Stimulated activated CD4-positive, alpha-beta T cell treated with anti-CD3 and anti-CD28 coated beads, TNF-alpha, amount 100 ng/mL, for 4 hours (primary cell): ENCODE results near the gene HAS3.
A peak's percentile ranks its signal among the peaks of the same experiment; 100 is the strongest.
"Not testable (repeated sequence)": the region's sequence is repeated elsewhere in the genome, so short reads cannot be mapped to it uniquely, and the experiment has no call there.

Experiments
- DNase-seq, 3 experiments: peaks; one replicate each; pipeline ENCODE4 v3.0.0-alpha.2; 2020; ENCODE audit warnings: low read depth in 3 of 3

The HAS3 gene

GRCh38 chr16:69149621-69150020, 44.2 kb downstream of the HAS3 start:
- DNase-seq, result not testable (repeated sequence)

DNA sequence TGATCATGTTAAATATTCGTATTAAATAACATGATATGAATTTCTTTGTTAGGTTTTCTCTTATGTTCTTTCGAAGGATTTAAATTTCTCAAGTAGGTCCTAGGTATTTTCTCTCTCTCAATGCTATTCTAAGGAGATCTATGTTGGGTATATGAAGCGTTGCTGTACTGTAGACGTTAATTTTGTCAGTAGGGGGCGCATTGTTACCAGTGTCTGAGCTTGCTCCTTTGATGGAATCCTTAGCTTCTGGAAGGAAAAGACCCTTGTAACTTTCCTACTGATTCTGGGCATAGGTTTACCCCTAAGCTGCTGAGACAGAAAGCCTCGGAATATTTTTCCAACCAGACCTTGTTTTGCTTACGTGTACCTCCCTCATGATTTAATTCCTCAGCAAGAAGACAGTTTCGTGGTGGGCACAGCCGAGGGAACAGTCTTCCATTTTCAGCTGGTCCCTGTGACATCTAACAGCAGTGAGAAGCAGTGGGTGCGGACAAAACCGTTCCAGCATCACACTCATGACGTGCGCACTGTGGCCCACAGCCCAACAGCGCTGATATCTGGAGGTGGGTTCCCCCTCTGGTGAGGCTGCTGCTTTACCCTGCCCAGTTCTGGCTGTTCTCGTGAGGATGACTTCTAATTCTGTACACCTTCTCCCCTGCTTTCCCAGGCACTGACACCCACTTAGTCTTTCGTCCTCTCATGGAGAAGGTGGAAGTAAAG, 44.9 kb downstream of the HAS3 start:
- DNase-seq, result peak in 1 of 3 experiments; percentile 31

GRCh38 chr16:69157196-69157595, 51.7 kb downstream of the HAS3 start:
- DNase-seq, result no peak

- no peak for DNase-seq
These were observed 54.7 kb downstream of the HAS3 start for GRCh38 chr16:69160192-69160591.

- no peak for DNase-seq
These were observed 60.1 kb downstream of the HAS3 start for GRCh38 chr16:69165584-69165983.

DNA sequence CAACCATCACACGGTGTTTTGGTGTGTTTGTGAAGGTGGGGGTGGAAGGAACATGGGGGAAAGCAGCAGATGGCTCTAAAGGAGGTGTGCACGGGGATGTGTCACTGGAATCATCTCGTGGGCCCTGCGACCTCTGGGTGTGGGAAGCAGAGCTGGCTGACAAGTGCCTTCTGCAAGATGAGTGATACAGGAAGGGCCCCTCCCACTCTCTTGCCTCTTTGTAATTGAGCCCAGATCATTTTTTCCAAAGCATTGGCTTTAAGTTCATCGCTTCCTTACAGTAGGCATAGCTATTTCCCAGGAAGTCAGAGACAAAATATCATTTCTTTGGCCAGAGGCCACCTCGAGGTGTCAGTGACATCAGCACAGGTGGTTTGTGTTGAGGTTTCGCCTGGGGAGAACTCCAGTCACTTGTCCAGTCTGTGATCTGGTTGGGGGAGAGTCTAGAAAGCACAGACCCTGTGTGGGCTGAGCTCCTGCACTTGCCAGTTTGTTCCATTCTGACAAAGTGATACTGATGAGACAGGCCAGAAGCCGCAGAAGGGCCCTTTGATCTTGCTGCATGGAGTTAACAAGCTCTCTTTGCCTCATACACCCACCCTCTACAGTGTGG, 60.9 kb downstream of the HAS3 start:
- DNase-seq, result peak; percentile 48 to 65 (median 60)

GRCh38 chr16:69166946-69167930, 61.8 kb downstream of the HAS3 start:
- DNase-seq, result no peak
